SK-N-SH treated with all-trans-retinoic acid at 6 μM for 48 hours (cell line): ENCODE results near the gene SIRT4.

ENCODE experiments used
- ATAC-seq: fragments of 200-7000 bp; cut with Tn5 transposase; 3 replicates; pipeline ENCODE4 v1.9.1; 2020; ENCODE audit warnings: mild to moderate bottlenecking, moderate library complexity
- BACH2 ChIP-seq: fragments of 250-450 bp; sonication (Bioruptor Pico); IDR thresholded peaks from 2 replicates; pipeline ENCODE4 v1.9.0; 2021; ENCODE audit warnings: mild to moderate bottlenecking, borderline replicate concordance
- CSDC2 ChIP-seq: fragments of 250-450 bp; sonication (Bioruptor Pico); IDR thresholded peaks from 2 replicates; pipeline ENCODE4 v1.5.0; 2020; ENCODE audit warnings: mild to moderate bottlenecking, moderate library complexity
- ESRRG ChIP-seq: fragments of 250-450 bp; sonication (Bioruptor Pico); IDR thresholded peaks from 2 replicates; pipeline ENCODE4 v1.6.1; 2021; ENCODE audit warnings: mild to moderate bottlenecking
- GLIS3 ChIP-seq: fragments of 250-450 bp; sonication (Bioruptor Pico); IDR thresholded peaks from 2 replicates; pipeline ENCODE4 v1.5.0; 2020; ENCODE audit warnings: mild to moderate bottlenecking, moderate library complexity
- ISL1 ChIP-seq: fragments of 250-450 bp; sonication (Bioruptor Pico); IDR thresholded peaks from 2 replicates; pipeline ENCODE4 v2.1.2; 2022; ENCODE audit warnings: mild to moderate bottlenecking, moderate library complexity
- OSR1 ChIP-seq: fragments of 250-450 bp; sonication (Bioruptor Pico); IDR thresholded peaks from 2 replicates; pipeline ENCODE4 v1.8.0; 2022; ENCODE audit warnings: moderate library complexity, mild to moderate bottlenecking, inconsistent platforms
- PPARA ChIP-seq: fragments of 250-450 bp; sonication (Bioruptor Pico); IDR thresholded peaks from 2 replicates; pipeline ENCODE4 v1.5.0; 2020; ENCODE audit warnings: mild to moderate bottlenecking, borderline replicate concordance
- RARB ChIP-seq: fragments of 250-450 bp; sonication (Bioruptor Pico); IDR thresholded peaks from 2 replicates; pipeline ENCODE4 v1.8.0; 2021; ENCODE audit warnings: mild to moderate bottlenecking, moderate library complexity
- TCF4 ChIP-seq: fragments of 250-450 bp; sonication (Bioruptor Pico); IDR thresholded peaks from 2 replicates; pipeline ENCODE4 v1.8.0; 2021; ENCODE audit warnings: mild to moderate bottlenecking, moderate library complexity, borderline replicate concordance
- TOX ChIP-seq: fragments of 250-450 bp; sonication (Bioruptor Pico); IDR thresholded peaks from 2 replicates; pipeline ENCODE4 v1.8.0; 2021; ENCODE audit warnings: mild to moderate bottlenecking, moderate library complexity, borderline replicate concordance
- ZC3H10 ChIP-seq: fragments of 250-450 bp; sonication (Bioruptor Pico); IDR thresholded peaks from 2 replicates; pipeline ENCODE4 v1.5.1; 2021; ENCODE audit warnings: mild to moderate bottlenecking, moderate library complexity
- ZFP30 ChIP-seq: fragments of 450-650 bp; formaldehyde crosslinking; IDR thresholded peaks from 2 replicates; pipeline ENCODE4 v1.5.0; 2022; ENCODE audit warnings: mild to moderate bottlenecking, moderate library complexity
- ZNF565 ChIP-seq: fragments of 450-650 bp; formaldehyde crosslinking; conservative IDR thresholded peaks from 2 replicates; pipeline ENCODE4 v1.5.0; 2020; ENCODE audit warnings: low read depth, mild to moderate bottlenecking, moderate library complexity
- ZNF70 ChIP-seq: fragments of 450-650 bp; formaldehyde crosslinking; IDR thresholded peaks from 2 replicates; pipeline ENCODE4 v1.5.0; 2020; ENCODE audit warnings: mild to moderate bottlenecking, moderate library complexity
- ZNF8 ChIP-seq: fragments of 450-650 bp; formaldehyde crosslinking; IDR thresholded peaks from 2 replicates; pipeline ENCODE4 v1.5.0; 2020; ENCODE audit warnings: mild to moderate bottlenecking, moderate library complexity
- TF ChIP-seq, protein P1 (sequence below): fragments of 250-450 bp; sonication (Bioruptor Pico); IDR thresholded peaks from 2 replicates; pipeline ENCODE4 v1.5.0; 2020; ENCODE audit warnings: mild to moderate bottlenecking, moderate library complexity
- TF ChIP-seq, protein P2 (sequence below): fragments of 250-450 bp; sonication (Bioruptor Pico); IDR thresholded peaks from 2 replicates; pipeline ENCODE4 v1.5.1; 2020; ENCODE audit warnings: low read depth, mild to moderate bottlenecking, moderate library complexity
- TF ChIP-seq, protein P3 (sequence below): fragments of 250-450 bp; sonication (Bioruptor Pico); IDR thresholded peaks from 2 replicates; pipeline ENCODE4 v1.8.0; 2021; ENCODE audit warnings: low read depth, mild to moderate bottlenecking, moderate library complexity, borderline replicate concordance
- TF ChIP-seq, protein P4 (sequence below): fragments of 250-450 bp; sonication (Bioruptor Pico); IDR thresholded peaks from 2 replicates; pipeline ENCODE4 v1.8.0; 2020; ENCODE audit warnings: mild to moderate bottlenecking, moderate library complexity, borderline replicate concordance
- TF ChIP-seq, protein P5 (sequence below): fragments of 250-450 bp; sonication (Bioruptor Pico); IDR thresholded peaks from 2 replicates; pipeline ENCODE4 v1.5.1; 2021; ENCODE audit warnings: mild to moderate bottlenecking, moderate library complexity

SIRT4 gene

DNA sequence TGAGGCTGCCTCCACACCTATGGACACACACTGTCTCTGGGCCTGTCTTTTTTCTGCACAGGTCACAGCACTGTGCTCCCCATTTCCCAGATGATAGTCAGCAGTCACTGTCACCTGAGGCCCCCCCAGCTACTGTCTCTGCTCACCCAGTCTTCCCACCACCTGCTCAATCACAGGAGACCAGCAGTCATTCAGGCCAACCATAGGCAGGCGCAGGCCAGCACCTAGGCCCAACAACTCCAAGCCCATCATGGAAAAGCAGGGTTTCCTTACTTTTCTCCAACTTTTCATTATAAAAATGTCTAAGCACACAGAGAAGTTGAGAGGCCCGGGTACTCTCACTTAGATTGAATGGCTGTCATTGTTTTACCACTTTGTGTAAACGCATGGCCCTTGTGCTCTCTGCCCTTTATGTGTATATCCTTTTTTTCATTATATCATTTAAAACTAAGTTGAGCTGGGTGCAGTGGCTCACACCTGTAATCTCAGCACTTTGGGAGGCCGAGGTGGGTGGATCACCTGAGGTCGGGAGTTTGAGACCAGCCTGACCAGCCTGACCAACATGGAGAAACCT is 43.7 kb upstream of the SIRT4 start:
- TF ChIP-seq, protein P1, sequence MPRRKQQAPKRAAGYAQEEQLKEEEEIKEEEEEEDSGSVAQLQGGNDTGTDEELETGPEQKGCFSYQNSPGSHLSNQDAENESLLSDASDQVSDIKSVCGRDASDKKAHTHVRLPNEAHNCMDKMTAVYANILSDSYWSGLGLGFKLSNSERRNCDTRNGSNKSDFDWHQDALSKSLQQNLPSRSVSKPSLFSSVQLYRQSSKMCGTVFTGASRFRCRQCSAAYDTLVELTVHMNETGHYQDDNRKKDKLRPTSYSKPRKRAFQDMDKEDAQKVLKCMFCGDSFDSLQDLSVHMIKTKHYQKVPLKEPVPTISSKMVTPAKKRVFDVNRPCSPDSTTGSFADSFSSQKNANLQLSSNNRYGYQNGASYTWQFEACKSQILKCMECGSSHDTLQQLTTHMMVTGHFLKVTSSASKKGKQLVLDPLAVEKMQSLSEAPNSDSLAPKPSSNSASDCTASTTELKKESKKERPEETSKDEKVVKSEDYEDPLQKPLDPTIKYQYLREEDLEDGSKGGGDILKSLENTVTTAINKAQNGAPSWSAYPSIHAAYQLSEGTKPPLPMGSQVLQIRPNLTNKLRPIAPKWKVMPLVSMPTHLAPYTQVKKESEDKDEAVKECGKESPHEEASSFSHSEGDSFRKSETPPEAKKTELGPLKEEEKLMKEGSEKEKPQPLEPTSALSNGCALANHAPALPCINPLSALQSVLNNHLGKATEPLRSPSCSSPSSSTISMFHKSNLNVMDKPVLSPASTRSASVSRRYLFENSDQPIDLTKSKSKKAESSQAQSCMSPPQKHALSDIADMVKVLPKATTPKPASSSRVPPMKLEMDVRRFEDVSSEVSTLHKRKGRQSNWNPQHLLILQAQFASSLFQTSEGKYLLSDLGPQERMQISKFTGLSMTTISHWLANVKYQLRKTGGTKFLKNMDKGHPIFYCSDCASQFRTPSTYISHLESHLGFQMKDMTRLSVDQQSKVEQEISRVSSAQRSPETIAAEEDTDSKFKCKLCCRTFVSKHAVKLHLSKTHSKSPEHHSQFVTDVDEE = no peak
- no peak for TF ChIP-seq RARB (CRISPR knock-in tag)
- no peak for TF ChIP-seq ZFP30 (CRISPR knock-in tag)
- no peak for TF ChIP-seq OSR1 (CRISPR knock-in tag)
- TF ChIP-seq BACH2 = no peak
- TF ChIP-seq PPARA = no peak
- TF ChIP-seq, protein P2, sequence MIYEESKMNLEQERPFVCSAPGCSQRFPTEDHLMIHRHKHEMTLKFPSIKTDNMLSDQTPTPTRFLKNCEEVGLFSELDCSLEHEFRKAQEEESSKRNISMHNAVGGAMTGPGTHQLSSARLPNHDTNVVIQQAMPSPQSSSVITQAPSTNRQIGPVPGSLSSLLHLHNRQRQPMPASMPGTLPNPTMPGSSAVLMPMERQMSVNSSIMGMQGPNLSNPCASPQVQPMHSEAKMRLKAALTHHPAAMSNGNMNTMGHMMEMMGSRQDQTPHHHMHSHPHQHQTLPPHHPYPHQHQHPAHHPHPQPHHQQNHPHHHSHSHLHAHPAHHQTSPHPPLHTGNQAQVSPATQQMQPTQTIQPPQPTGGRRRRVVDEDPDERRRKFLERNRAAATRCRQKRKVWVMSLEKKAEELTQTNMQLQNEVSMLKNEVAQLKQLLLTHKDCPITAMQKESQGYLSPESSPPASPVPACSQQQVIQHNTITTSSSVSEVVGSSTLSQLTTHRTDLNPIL = no peak
- TF ChIP-seq, all 23 proteins: peak for 0
- no peak for ATAC-seq

DNA sequence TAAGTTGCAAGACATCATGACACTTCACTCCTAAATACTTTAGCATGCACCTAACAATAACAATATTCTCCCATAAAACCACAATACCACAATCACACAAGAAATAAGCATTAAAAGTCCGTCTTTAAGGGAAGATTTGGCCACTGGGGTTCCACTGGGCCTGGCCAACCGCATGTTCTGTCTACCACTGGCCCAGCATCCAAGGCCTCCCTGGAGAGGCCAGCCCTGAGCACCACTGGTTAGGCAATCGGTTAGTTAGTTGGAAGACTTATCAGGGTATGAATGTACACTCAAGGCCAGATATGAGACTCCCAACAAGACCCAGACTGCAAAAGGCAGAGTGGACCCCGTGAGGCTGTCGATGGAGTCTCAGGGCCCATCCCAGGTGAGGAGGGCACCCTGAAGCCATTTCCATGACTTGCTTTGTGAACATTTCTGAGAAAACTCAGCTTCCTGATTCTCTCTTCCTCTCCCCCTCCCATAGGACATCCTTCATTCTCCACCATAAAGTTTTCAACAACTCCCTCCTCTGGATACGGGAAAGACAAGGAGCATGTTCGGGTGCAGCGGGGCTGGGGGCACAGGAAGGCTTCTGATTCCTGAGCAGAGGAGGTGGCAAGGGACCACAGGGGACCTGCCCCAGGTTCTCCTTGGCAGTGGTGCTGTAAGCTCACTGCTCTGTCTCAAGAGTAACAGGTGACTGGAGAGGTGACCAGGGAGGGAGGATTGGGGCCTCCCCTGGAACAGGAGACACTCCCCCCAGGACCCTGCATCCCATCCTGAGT is 42.5 kb upstream of the SIRT4 start:
- ATAC-seq = no peak
- TF ChIP-seq OSR1 (CRISPR knock-in tag) (no peak), TOX (no peak), ISL1 (CRISPR knock-in tag) (no peak), ZNF8 (CRISPR knock-in tag) (no peak), CSDC2 (no peak), TCF4 (CRISPR knock-in tag) (no peak), RARB (CRISPR knock-in tag) (no peak), ZC3H10 (CRISPR knock-in tag) (no peak), ZFP30 (CRISPR knock-in tag) (no peak), ZNF565 (CRISPR knock-in tag) (no peak), ESRRG (CRISPR knock-in tag) (no peak), GLIS3 (CRISPR knock-in tag) (no peak), PPARA (no peak)
- TF ChIP-seq, protein P3, sequence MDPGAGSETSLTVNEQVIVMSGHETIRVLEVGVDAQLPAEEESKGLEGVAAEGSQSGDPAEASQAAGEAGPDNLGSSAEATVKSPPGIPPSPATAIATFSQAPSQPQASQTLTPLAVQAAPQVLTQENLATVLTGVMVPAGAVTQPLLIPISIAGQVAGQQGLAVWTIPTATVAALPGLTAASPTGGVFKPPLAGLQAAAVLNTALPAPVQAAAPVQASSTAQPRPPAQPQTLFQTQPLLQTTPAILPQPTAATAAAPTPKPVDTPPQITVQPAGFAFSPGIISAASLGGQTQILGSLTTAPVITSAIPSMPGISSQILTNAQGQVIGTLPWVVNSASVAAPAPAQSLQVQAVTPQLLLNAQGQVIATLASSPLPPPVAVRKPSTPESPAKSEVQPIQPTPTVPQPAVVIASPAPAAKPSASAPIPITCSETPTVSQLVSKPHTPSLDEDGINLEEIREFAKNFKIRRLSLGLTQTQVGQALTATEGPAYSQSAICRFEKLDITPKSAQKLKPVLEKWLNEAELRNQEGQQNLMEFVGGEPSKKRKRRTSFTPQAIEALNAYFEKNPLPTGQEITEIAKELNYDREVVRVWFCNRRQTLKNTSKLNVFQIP (CRISPR knock-in tag) = no peak
- TF ChIP-seq, protein P4, sequence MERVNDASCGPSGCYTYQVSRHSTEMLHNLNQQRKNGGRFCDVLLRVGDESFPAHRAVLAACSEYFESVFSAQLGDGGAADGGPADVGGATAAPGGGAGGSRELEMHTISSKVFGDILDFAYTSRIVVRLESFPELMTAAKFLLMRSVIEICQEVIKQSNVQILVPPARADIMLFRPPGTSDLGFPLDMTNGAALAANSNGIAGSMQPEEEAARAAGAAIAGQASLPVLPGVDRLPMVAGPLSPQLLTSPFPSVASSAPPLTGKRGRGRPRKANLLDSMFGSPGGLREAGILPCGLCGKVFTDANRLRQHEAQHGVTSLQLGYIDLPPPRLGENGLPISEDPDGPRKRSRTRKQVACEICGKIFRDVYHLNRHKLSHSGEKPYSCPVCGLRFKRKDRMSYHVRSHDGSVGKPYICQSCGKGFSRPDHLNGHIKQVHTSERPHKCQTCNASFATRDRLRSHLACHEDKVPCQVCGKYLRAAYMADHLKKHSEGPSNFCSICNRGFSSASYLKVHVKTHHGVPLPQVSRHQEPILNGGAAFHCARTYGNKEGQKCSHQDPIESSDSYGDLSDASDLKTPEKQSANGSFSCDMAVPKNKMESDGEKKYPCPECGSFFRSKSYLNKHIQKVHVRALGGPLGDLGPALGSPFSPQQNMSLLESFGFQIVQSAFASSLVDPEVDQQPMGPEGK = no peak

DNA sequence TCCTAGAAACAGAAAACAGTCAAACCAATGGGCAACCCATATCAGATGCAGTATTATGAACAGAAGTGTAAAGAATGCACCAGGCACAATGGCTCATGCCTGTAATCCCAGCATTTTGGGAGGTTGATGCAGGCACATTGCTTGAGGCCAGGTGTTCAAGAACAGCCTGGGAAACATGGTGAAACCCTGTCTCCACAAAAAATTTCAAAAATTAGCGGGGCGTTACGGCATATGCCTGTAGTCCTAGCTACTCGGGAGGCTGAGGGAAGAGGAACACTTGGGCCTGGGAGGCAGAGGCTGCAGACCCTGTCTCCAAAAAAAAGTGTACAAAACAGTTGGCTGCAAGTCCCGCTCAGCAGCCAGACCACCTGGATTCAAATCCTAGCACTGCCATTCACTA is 41.5 kb upstream of the SIRT4 start:
- TF ChIP-seq, protein P5, sequence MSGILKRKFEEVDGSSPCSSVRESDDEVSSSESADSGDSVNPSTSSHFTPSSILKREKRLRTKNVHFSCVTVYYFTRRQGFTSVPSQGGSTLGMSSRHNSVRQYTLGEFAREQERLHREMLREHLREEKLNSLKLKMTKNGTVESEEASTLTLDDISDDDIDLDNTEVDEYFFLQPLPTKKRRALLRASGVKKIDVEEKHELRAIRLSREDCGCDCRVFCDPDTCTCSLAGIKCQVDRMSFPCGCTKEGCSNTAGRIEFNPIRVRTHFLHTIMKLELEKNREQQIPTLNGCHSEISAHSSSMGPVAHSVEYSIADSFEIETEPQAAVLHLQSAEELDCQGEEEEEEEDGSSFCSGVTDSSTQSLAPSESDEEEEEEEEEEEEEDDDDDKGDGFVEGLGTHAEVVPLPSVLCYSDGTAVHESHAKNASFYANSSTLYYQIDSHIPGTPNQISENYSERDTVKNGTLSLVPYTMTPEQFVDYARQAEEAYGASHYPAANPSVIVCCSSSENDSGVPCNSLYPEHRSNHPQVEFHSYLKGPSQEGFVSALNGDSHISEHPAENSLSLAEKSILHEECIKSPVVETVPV = no peak
- no peak for TF ChIP-seq ZNF70
- TF ChIP-seq TOX = no peak
- no peak for TF ChIP-seq GLIS3 (CRISPR knock-in tag)
- ATAC-seq = no peak
